Activated T-cell treated with anti-CD3 and anti-CD28 coated beads, Interleukin-2, amount 50 U/mL, for 1 hour (primary cell): Measurements from ENCODE around the gene ARL14EP.

ENCODE experiments used
- DNase-seq: peaks from one replicate; pipeline ENCODE4 v3.0.0-alpha.2; 2020

Gene ARL14EP

GRCh38 chr11:30322826-30323710 lies at the start of gene ARL14EP:
TSS of gene ARL14EP (plus strand) at chr11:30323104. CDS start at chr11:30330949, 7,845 bp downstream.
- DNase-seq: peak; percentile 86

GRCh38 chr11:30277176-30277575 lies 45.7 kb upstream of the ARL14EP start:
- no peak for DNase-seq

GRCh38 chr11:30279796-30280195 lies 43.1 kb upstream of the ARL14EP start:
- DNase-seq: no peak

- DNase-seq: no peak
These were observed 41.2 kb upstream of the ARL14EP start for GRCh38 chr11:30281476-30282288.

GRCh38 chr11:30282289-30282631 lies 40.6 kb upstream of the ARL14EP start:
- no peak for DNase-seq

- no peak for DNase-seq
These were observed 38.1 kb upstream of the ARL14EP start for GRCh38 chr11:30284836-30285235.

GRCh38 chr11:30285416-30286121 lies 37.3 kb upstream of the ARL14EP start:
- no peak for DNase-seq

GRCh38 chr11:30291331-30291730 lies 31.6 kb upstream of the ARL14EP start:
- no peak for DNase-seq

GRCh38 chr11:30292545-30292944 lies 30.4 kb upstream of the ARL14EP start:
- DNase-seq: no peak

GRCh38 chr11:30295178-30295885 lies 27.6 kb upstream of the ARL14EP start:
- DNase-seq: no peak

GRCh38 chr11:30304620-30305019 lies 18.3 kb upstream of the ARL14EP start:
- DNase-seq: no peak

GRCh38 chr11:30310623-30311022 lies 12.3 kb upstream of the ARL14EP start:
- DNase-seq: no peak

- DNase-seq: no peak
These were observed 11.7 kb upstream of the ARL14EP start for GRCh38 chr11:30311189-30311588.

GRCh38 chr11:30312243-30312642 lies 10.7 kb upstream of the ARL14EP start:
- DNase-seq: no peak

GRCh38 chr11:30313580-30313979 lies 9.3 kb upstream of the ARL14EP start:
- DNase-seq: no peak

GRCh38 chr11:30314625-30315024 lies 8.3 kb upstream of the ARL14EP start:
- DNase-seq: no peak

GRCh38 chr11:30316237-30316636 lies 6.7 kb upstream of the ARL14EP start:
- no peak for DNase-seq

- DNase-seq: no peak
These were observed 5.9 kb upstream of the ARL14EP start for GRCh38 chr11:30317030-30317429.

- no peak for DNase-seq
These were observed 1.6 kb upstream of the ARL14EP start for GRCh38 chr11:30321321-30321720.

- no peak for DNase-seq
These were observed 713 bp upstream of the ARL14EP start for GRCh38 chr11:30322191-30322590.

- no peak for DNase-seq
These were observed 3.3 kb downstream of the ARL14EP start for GRCh38 chr11:30326114-30326778.

- DNase-seq: no peak
These were observed 4.0 kb downstream of the ARL14EP start for GRCh38 chr11:30326906-30327305.
